ENCODE measurements around the gene UPK1A. TPM values are rescaled to one million over a fixed set of nuclear protein-coding genes. Genes with fewer than 3 reads are reported as not detected.
A peak's percentile ranks its signal among the peaks of the same experiment; 100 is the strongest.
"Not testable (repeated sequence)": the region's sequence is repeated elsewhere in the genome, so short reads cannot be mapped to it uniquely, and the experiment has no call there.

UPK1A gene
- total RNA-seq, 1 donor from 2014 or later: not detected

GRCh38 chr19:35723671-35724070 lies 57.4 kb downstream of the UPK1A start:
- peaks cover 13% of the 10 kb centered on the region for H3K27me3 Mint-ChIP-seq (ENCODE audit: unreplicated experiment)
- H3K9me3 Mint-ChIP-seq (ENCODE audit: unreplicated experiment): no peaks in the 10 kb centered on the region
- peak overlapping the region; percentile 52 for H3K27ac Mint-ChIP-seq (ENCODE audit: unreplicated experiment)
- peaks cover 9% of the 10 kb centered on the region for H3K4me1 Mint-ChIP-seq (ENCODE audit: unreplicated experiment)
- DNase-seq (ENCODE audit: low spot score): no peak
- peak overlapping the region; percentile 69 for H3K4me3 Mint-ChIP-seq (ENCODE audit: unreplicated experiment)
- peaks cover 53% of the 10 kb centered on the region for H3K36me3 Mint-ChIP-seq (ENCODE audit: low read depth, unreplicated experiment)
- TF ChIP-seq, protein P1, sequence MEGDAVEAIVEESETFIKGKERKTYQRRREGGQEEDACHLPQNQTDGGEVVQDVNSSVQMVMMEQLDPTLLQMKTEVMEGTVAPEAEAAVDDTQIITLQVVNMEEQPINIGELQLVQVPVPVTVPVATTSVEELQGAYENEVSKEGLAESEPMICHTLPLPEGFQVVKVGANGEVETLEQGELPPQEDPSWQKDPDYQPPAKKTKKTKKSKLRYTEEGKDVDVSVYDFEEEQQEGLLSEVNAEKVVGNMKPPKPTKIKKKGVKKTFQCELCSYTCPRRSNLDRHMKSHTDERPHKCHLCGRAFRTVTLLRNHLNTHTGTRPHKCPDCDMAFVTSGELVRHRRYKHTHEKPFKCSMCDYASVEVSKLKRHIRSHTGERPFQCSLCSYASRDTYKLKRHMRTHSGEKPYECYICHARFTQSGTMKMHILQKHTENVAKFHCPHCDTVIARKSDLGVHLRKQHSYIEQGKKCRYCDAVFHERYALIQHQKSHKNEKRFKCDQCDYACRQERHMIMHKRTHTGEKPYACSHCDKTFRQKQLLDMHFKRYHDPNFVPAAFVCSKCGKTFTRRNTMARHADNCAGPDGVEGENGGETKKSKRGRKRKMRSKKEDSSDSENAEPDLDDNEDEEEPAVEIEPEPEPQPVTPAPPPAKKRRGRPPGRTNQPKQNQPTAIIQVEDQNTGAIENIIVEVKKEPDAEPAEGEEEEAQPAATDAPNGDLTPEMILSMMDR (IDR thresholded peaks at IDR 0.05; ENCODE audit: unreplicated experiment): no peak

- Mint-ChIP-seq H3K27me3 (ENCODE audit: unreplicated experiment) (peaks cover 13% of the 10 kb centered on the region), H3K4me3 (ENCODE audit: unreplicated experiment) (peak overlapping the region; percentile 59), H3K36me3 (ENCODE audit: low read depth, unreplicated experiment) (peaks cover 55% of the 10 kb centered on the region)
- H3K27ac Mint-ChIP-seq (ENCODE audit: unreplicated experiment); H3K4me1 Mint-ChIP-seq (ENCODE audit: unreplicated experiment); H3K9me3 Mint-ChIP-seq (ENCODE audit: unreplicated experiment); DNase-seq (ENCODE audit: low spot score): not testable (repeated sequence)
These were observed 57.8 kb downstream of the UPK1A start for GRCh38 chr19:35724132-35724531.

DNA sequence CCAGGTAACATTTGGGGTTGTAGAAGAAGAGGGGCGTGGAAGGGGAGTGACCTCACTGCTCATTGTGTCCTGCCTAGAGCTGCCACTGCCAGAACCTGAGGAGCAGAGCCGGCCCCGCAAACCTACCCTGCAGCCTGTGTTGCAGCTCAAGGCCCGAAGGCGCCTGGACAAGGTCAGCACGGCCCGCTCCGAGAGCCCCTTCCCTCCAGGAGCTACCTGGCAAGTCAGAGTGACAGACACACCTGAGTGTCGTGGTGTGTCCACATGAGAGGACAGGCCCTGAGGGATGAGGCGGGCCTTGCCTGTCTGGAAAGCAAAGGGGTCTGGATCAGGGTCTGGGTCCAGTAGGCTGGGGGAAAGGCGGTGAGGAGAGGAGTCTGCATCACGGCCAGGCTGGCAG lies 58.2 kb downstream of the UPK1A start:
- no peak overlapping the region for H3K27ac Mint-ChIP-seq (ENCODE audit: unreplicated experiment)
- peak overlapping the region; percentile 39 for H3K4me3 Mint-ChIP-seq (ENCODE audit: unreplicated experiment)
- peaks cover 60% of the 10 kb centered on the region for H3K36me3 Mint-ChIP-seq (ENCODE audit: low read depth, unreplicated experiment)
- peaks cover under 1% of the 10 kb centered on the region for H3K4me1 Mint-ChIP-seq (ENCODE audit: unreplicated experiment)
- TF ChIP-seq, protein P1 (IDR thresholded peaks at IDR 0.05; ENCODE audit: unreplicated experiment): no peak
- peaks cover 13% of the 10 kb centered on the region for H3K27me3 Mint-ChIP-seq (ENCODE audit: unreplicated experiment)
- no peak for DNase-seq (ENCODE audit: low spot score)
- no peaks in the 10 kb centered on the region for H3K9me3 Mint-ChIP-seq (ENCODE audit: unreplicated experiment)

DNA sequence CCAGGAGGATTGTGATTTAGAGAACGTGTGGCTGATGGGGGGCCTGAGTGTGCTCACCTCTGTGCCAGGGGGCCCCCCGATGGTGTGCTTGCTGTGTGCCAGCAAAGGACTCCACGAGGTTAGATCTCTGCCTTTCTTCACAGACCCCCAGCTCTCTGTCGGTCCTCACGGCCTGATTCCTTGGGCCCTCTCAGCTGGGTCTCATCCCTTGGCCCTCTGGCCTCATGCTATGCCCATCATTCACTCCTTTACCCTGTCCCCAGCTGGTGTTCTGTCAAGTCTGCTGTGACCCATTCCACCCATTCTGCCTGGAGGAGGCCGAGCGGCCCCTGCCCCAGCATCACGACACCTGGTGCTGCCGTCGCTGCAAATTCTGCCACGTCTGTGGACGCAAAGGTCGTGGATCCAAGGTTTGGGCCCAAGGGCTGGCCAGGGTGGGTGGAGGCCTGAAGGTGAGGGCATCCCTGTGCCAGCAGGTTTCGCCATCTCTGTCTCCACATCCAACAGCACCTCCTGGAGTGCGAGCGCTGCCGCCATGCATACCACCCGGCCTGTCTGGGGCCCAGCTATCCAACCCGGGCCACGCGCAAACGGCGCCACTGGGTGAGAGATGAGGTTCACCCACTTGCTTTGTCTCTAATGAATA lies 59.0 kb downstream of the UPK1A start:
- Mint-ChIP-seq H3K36me3 (ENCODE audit: low read depth, unreplicated experiment) (peaks cover 64% of the 10 kb centered on the region), H3K9me3 (ENCODE audit: unreplicated experiment) (no peaks in the 10 kb centered on the region), H3K4me3 (ENCODE audit: unreplicated experiment) (no peak overlapping the region), H3K27ac (ENCODE audit: unreplicated experiment) (no peak overlapping the region), H3K27me3 (ENCODE audit: unreplicated experiment) (peaks cover 10% of the 10 kb centered on the region), H3K4me1 (ENCODE audit: unreplicated experiment) (no peaks in the 10 kb centered on the region)
- DNase-seq (ENCODE audit: low spot score): no peak
- TF ChIP-seq, protein P1 (IDR thresholded peaks at IDR 0.05; ENCODE audit: unreplicated experiment): no peak

DNA sequence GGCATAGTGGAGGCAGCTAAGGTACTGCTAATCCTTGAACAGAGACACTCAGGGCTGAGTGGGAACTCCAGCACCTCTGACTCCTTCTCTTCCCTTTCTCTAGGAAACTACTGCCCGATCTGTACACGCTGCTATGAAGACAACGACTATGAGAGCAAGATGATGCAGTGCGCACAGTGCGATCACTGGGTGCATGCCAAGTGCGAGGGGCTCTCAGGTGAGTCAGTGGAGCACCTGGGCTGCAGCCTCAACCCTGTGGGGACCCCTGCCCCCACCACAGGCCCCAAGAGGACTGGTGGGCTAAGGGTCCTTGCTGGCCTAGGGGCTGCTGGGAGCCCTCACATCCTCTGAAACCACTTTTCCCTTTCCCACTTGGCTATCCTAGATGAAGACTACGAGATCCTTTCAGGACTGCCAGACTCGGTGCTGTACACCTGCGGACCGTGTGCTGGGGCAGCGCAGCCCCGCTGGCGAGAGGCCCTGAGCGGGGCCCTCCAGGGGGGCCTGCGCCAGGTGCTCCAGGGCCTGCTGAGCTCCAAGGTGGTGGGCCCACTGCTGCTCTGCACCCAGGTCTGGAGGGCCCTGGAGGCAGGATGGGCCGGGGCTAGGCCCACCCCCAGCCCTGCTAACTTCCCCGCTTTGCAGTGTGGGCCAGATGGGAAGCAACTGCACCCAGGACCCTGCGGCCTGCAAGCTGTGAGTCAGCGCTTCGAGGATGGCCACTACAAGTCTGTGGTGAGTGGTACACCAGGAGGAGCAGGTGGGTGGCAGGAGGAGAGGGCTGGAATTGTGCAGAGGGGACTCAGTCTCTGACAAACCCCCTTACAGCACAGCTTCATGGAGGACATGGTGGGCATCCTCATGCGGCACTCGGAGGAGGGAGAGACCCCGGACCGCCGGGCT lies 61.0 kb downstream of the UPK1A start:
- Mint-ChIP-seq H3K9me3 (ENCODE audit: unreplicated experiment) (no peaks in the 10 kb centered on the region), H3K4me1 (ENCODE audit: unreplicated experiment) (no peaks in the 10 kb centered on the region), H3K4me3 (ENCODE audit: unreplicated experiment) (no peak overlapping the region), H3K36me3 (ENCODE audit: low read depth, unreplicated experiment) (peaks cover 77% of the 10 kb centered on the region), H3K27ac (ENCODE audit: unreplicated experiment) (no peak overlapping the region), H3K27me3 (ENCODE audit: unreplicated experiment) (peaks cover 11% of the 10 kb centered on the region)
- no peak for DNase-seq (ENCODE audit: low spot score)
- TF ChIP-seq, protein P1 (IDR thresholded peaks at IDR 0.05; ENCODE audit: unreplicated experiment): no peak

Other genes starting within 250 kb of the UPK1A start
- 0.46 TPM for gene FFAR2, start 218.3 kb upstream of the UPK1A start, total RNA-seq (ENCODE audit: unreplicated experiment)
- gene KRTDAP, start 176.1 kb upstream of the UPK1A start, total RNA-seq (ENCODE audit: unreplicated experiment): not detected
- gene DMKN, start 152.9 kb upstream of the UPK1A start, total RNA-seq (ENCODE audit: unreplicated experiment): 56.9 TPM
- 0.18 TPM for gene SBSN, start 138.2 kb upstream of the UPK1A start, total RNA-seq (ENCODE audit: unreplicated experiment)
- not detected for gene GAPDHS, start 133.1 kb upstream of the UPK1A start, total RNA-seq (ENCODE audit: unreplicated experiment)
- 62.0 TPM for gene TMEM147, start 120.9 kb upstream of the UPK1A start, total RNA-seq (ENCODE audit: unreplicated experiment)
- not detected for gene ATP4A, start 102.9 kb upstream of the UPK1A start, total RNA-seq (ENCODE audit: unreplicated experiment)
- not detected for gene PMIS2, start 80.3 kb upstream of the UPK1A start, total RNA-seq (ENCODE audit: unreplicated experiment)
- gene HAUS5, start 53.8 kb upstream of the UPK1A start, total RNA-seq (ENCODE audit: unreplicated experiment): 30.2 TPM
- gene RBM42, start 37.5 kb upstream of the UPK1A start, total RNA-seq (ENCODE audit: unreplicated experiment): 116 TPM
- gene ETV2, start 24.8 kb upstream of the UPK1A start, total RNA-seq (ENCODE audit: unreplicated experiment): 1,894 TPM
- gene COX6B1, start 18.2 kb upstream of the UPK1A start, total RNA-seq (ENCODE audit: unreplicated experiment): 428 TPM
- not detected for gene ZBTB32, start 38.0 kb downstream of the UPK1A start, total RNA-seq (ENCODE audit: unreplicated experiment)
- 51.7 TPM for gene KMT2B, start 51.5 kb downstream of the UPK1A start, total RNA-seq (ENCODE audit: unreplicated experiment)
- 3.2 TPM for gene IGFLR1, start 75.9 kb downstream of the UPK1A start, total RNA-seq (ENCODE audit: unreplicated experiment)
- gene U2AF1L4, start 78.9 kb downstream of the UPK1A start, total RNA-seq (ENCODE audit: unreplicated experiment): 12.0 TPM
- gene PSENEN, start 79.1 kb downstream of the UPK1A start, total RNA-seq (ENCODE audit: unreplicated experiment): 99.0 TPM
- gene LIN37, start 82.1 kb downstream of the UPK1A start, total RNA-seq (ENCODE audit: unreplicated experiment): 9.0 TPM
- gene HSPB6, start 90.5 kb downstream of the UPK1A start, total RNA-seq (ENCODE audit: unreplicated experiment): not detected
- 15.0 TPM for gene PROSER3, start 91.7 kb downstream of the UPK1A start, total RNA-seq (ENCODE audit: unreplicated experiment)
- 8.5 TPM for gene ARHGAP33, start 109.0 kb downstream of the UPK1A start, total RNA-seq (ENCODE audit: unreplicated experiment)
- gene PRODH2, start 146.3 kb downstream of the UPK1A start, total RNA-seq (ENCODE audit: unreplicated experiment): not detected
- gene NPHS1, start 186.0 kb downstream of the UPK1A start, total RNA-seq (ENCODE audit: unreplicated experiment): not detected
- 1.8 TPM for gene KIRREL2, start 190.4 kb downstream of the UPK1A start, total RNA-seq (ENCODE audit: unreplicated experiment)
- 11.5 TPM for gene APLP1, start 202.1 kb downstream of the UPK1A start, total RNA-seq (ENCODE audit: unreplicated experiment)
- 13.0 TPM for gene NFKBID, start 234.0 kb downstream of the UPK1A start, total RNA-seq (ENCODE audit: unreplicated experiment)
- 0.95 TPM for gene HCST, start 236.0 kb downstream of the UPK1A start, total RNA-seq (ENCODE audit: unreplicated experiment)
- gene TYROBP, start 241.8 kb downstream of the UPK1A start, total RNA-seq (ENCODE audit: unreplicated experiment): not detected

All from endothelial cell (in vitro differentiated cells).